Measurements from ENCODE around the gene SLC38A9.

SLC38A9 gene

GRCh38 chr5:55694152-55694830, 17.8 kb downstream of the SLC38A9 start:
- Histone ChIP-seq H3K9me3 (ENCODE audit: severe bottlenecking) (no peaks in the 10 kb centered on the region), H3K4me3 (ENCODE audit: low read depth, low read length) (no peak overlapping the region), H3K27ac (no peak overlapping the region), H3K27me3 (ENCODE audit: insufficient read depth, low read depth, severe bottlenecking) (no peaks in the 10 kb centered on the region), H3K36me3 (peaks cover 8% of the 10 kb centered on the region)
- TF ChIP-seq CTCF (IDR thresholded peaks at IDR 0.05; ENCODE audit: low read depth, low read length) = peak; percentile 51; the same call in 1 of the 2 replicates
- no peak for DNase-seq

DNA sequence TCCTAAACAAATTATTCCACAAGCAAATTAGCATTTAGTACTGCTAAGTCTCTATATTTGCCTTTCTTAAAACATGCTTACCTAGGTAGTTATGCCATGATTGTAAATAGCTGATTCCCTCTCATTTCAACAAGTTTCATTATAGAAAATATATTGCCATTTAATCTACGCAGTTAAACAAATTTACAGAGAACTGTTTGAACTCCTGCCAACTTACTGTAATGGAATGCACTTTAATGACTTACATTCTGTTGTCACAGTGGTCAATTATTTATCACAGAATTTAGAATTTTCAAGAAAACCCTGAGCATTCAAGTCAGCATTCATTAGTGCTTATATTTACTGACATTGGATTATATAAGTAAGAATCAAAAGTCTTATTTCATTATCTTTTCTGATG, 19.6 kb downstream of the SLC38A9 start:
- TF ChIP-seq CTCF (IDR thresholded peaks at IDR 0.05; ENCODE audit: low read depth, low read length) = no peak
- Histone ChIP-seq H3K27me3 (ENCODE audit: insufficient read depth, low read depth, severe bottlenecking) (no peaks in the 10 kb centered on the region), H3K9me3 (ENCODE audit: severe bottlenecking) (no peaks in the 10 kb centered on the region), H3K36me3 (peaks cover 6% of the 10 kb centered on the region), H3K4me3 (ENCODE audit: low read depth, low read length) (no peak overlapping the region), H3K27ac (no peak overlapping the region)
- DNase-seq = no peak

DNA sequence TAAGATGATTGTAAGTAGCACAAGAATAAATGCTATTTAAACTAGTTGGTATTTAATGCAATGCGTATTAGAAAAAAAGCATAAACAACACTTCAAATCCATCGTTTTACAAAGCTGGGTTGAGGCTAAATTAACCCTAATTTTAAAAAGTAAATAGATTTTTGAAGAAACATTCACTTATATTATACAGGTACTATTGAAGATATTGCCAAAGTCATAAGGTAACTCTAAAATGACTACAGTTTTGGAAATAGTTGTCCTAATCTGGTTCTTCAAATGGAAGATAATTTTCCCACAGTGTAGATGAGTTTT, 20.1 kb downstream of the SLC38A9 start:
- TF ChIP-seq CTCF (IDR thresholded peaks at IDR 0.05; ENCODE audit: low read depth, low read length) = no peak
- no peaks in the 10 kb centered on the region for H3K9me3 ChIP-seq (ENCODE audit: severe bottlenecking)
- H3K4me3 ChIP-seq (ENCODE audit: low read depth, low read length) = no peak overlapping the region
- H3K27me3 ChIP-seq (ENCODE audit: insufficient read depth, low read depth, severe bottlenecking) = no peaks in the 10 kb centered on the region
- no peak overlapping the region for H3K27ac ChIP-seq
- no peak for DNase-seq
- peaks cover 1% of the 10 kb centered on the region for H3K36me3 ChIP-seq

DNA sequence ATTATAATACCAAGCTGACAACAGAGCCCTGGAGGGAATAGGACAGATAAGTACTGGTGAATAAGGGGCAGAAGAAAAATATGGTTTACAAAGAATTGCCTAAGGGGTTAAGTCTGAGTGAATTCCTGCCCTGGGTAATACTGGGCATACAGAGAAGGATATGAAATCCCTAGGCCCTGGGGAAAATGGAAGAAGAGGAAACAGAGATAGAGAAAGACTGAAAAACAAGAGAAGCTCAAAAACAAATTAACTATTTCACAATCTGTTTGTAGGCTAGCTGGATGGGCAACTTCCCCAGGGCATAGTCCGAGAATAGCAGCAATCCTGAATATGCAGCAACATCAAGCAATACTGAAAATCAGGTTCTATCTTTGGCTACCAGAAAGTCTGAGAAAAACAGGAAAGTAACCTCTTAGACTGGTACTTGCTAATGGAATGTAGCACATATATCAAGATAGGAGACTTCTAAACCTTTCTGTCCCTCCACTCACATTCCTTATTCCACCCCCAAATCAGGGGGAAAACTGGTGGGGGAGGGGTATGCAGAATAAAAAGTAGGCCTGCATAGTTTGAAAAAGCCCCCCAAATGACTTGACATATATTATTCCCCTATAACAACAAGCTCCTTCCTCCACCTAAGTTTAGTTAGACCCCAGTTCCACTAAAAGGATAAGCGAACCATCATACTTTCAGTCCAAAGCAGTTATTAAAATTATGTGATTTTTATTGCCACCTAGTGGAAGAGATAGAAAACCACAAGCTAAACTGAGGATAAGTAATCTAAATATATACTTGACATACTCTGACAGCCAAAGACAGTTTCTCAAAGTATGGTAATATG, 20.6 kb downstream of the SLC38A9 start:
- H3K36me3 ChIP-seq = no peaks in the 10 kb centered on the region
- no peak overlapping the region for H3K4me3 ChIP-seq (ENCODE audit: low read depth, low read length)
- TF ChIP-seq CTCF (IDR thresholded peaks at IDR 0.05; ENCODE audit: low read depth, low read length) = 0 out of 2 replicates have a peak, but pooled peaks have one; percentile 10
- no peaks in the 10 kb centered on the region for H3K27me3 ChIP-seq (ENCODE audit: insufficient read depth, low read depth, severe bottlenecking)
- H3K9me3 ChIP-seq (ENCODE audit: severe bottlenecking) = no peaks in the 10 kb centered on the region
- DNase-seq = no peak
- no peak overlapping the region for H3K27ac ChIP-seq

GRCh38 chr5:55682071-55682470, 30.1 kb downstream of the SLC38A9 start:
- no peak for TF ChIP-seq CTCF (IDR thresholded peaks at IDR 0.05; ENCODE audit: low read depth, low read length)
- no peak overlapping the region for H3K4me3 ChIP-seq (ENCODE audit: low read depth, low read length)
- H3K27me3 ChIP-seq (ENCODE audit: insufficient read depth, low read depth, severe bottlenecking) = no peaks in the 10 kb centered on the region
- H3K27ac ChIP-seq = no peak overlapping the region
- DNase-seq = no peak
- no peaks in the 10 kb centered on the region for H3K9me3 ChIP-seq (ENCODE audit: severe bottlenecking)
- no peaks in the 10 kb centered on the region for H3K36me3 ChIP-seq
